ENCODE results near the gene SLC66A1.

Gene SLC66A1

DNA sequence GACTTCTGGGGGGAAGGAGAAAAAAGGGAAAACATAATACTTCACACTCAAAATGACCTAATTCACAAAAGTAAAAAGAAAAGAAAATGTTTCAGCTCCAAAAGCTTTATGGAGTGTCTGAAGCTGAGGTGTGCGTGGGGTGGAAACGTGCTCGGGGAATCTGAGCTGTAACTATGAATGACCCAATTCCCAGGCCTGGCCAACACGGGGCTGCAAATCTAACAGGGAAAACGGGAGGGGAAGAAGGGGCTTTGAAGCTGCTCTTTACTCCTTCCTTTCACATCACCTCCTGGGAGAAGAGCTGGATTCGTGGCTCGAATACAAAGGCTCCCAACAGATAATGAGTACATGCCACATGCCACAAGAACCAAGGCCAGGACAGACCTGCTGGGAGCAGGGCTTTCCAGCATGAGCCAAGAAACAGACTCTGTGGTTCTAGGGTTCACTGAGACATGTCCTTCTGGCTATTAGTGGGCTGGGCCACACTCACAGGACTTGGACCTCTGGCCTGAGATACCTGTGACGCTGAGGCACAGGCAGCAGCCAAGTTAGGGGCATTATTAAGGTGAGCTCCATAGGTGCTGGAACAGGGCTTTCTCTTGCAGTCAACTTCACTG, 51.5 kb downstream of the SLC66A1 start:
- no peak for DNase-seq (ENCODE audit: low spot score)

DNA sequence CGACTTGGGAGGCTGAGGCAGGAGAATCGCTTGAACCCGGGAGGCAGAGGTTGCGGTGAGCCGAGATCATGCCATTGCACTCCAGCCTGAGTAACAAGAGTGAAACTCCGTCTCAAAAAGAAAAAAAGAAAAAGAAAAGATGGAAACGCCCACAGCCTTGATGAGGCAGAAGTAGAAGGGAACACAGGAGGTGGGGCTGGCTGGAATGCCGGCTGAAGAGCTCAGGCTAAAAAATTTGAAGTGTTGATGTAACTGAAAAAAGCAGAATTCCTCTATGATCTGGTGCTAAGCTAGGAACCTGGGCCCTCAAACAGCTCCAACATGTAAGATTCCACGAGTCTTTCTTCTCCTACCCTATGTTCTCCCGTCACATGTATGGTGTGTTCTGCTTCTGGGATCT, 53.6 kb downstream of the SLC66A1 start:
- no peak for DNase-seq (ENCODE audit: low spot score)

DNA sequence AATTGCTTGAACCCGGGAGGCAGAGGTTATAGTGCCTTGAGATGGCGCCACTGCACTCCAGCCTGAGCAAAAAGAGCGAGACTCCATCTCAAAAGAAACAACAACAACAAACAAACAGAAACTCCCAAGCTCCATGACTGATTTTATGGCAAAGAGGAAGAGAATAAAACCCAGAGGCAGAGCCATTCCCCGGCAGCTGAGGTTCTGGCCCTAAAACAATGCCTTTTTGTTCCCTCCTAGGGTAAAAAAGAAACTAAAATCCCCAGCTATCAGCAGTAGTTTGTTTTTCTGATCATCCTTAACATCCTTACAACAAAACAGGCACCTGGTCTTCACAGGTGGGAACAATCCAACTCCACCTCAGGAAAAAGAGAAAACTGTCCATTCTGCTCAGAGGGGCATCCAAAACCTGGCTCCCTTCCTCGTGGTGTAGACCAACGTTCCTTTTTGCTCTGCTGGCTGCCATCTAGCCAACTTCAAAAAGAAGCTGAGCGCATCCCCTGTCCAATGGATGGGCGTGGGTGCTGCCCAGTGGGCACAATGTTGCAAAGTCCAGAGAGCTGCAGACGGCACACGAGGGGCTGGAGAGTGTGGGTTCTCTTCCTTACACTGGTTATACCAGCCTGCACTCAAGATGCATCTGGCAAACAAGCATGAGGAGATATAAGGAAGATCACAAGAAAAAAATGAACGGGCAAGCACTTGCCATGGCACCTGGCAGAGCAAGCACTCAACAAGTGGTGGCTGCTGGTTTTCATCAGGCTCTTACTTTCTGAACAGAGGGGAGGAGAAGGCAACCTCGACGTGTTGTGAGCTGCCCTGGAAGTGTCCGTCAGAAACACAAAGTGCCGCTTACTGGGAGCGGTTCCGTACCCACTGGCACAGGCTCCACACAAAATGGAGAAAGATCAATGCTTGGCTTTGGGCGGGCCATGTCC, 54.7 kb downstream of the SLC66A1 start:
- no peak for DNase-seq (ENCODE audit: low spot score)

DNA sequence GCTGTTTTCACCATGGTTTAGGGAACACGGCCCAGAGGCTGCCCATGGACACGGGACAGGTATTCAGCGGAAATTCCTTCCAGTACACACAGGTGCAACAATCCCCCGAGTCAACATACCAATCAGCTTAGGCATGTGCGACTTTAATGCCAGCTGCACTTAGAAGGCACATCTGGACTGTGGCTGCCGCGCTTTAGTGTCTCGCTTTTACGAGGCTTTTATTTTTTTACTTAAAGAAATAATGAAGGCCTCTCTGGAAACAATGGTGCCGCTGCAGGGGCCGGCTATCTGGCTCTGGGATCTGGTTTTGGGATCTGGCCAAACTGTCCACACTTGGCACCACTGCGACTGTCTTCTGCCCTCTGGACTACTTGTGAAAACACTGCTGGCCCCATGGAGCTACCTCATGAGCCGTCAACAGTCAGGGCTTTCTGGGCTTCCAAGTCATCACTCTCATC, 55.5 kb downstream of the SLC66A1 start:
- DNase-seq (ENCODE audit: low spot score): no peak

DNA sequence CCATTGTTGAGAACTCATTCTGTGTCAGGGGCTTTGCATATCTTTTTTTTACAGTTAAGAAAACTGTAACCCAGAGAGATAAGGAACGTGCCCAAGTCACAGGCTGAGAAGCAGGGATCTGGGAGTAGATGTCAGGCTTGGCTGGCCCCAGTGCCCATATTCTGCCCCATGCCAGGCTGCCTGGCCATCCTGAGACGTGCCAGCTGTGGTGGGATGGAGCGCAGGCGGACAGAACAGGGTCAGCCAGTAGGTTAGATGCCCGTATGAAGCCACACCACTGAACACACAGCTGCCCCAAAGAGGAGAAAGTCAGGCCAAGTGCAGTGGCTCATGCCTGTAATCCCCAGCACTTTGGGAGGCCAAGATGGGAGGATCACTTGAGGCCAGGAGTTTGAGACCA, 55.9 kb downstream of the SLC66A1 start:
- no peak for DNase-seq (ENCODE audit: low spot score)

DNA sequence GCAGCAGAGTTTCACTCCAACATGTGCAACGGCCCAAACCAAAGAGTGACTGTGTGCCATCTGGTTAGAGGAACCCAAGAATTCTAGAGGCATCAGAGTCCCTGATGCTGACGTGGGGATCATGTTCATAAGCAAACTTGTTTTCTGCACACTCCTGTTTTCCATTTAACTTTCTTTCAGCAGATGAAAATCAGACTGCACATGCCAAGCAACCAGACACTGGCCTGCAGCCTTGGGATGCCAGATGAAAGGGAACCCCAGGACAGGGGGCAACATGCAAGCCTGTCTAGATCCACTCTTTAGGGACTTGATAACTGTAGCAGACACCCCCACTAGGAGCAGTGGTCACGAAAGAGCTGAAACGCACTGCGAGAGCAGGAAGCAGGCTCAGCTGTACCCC, 56.8 kb downstream of the SLC66A1 start:
- DNase-seq (ENCODE audit: low spot score): no peak

DNA sequence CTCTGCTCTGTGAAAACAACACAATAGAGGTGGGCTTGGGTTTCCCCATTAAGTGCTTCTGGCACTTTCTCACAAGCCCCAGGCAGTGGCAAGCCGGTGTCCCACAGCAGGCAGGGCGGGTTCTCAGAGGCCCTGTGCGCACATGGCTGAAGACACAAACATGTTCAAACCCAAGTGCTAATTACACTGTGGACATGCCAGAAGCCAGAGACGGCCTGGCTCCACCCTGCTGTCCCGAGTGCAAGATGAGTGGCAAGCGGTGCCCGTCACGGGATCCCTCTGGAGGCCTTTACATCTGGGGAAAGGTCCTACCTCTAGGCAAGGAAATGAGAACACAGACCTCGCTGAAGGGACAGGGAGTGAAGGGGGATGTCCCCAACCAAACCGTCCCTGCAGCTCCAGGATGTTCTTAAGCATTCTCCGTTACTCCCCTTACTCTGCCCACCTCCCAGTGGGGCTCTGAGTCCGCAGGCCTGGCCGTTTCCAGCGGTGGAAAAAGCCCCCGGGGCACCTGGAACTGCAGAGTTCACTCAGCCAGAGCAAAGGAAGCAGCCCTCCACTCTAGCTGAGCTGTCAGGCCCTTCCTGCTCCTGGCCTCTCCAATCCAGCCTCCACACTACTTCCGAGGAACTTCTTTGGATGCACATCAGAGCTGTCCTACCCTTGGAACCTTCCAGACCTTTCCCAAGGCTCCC, 57.4 kb downstream of the SLC66A1 start:
- no peak for DNase-seq (ENCODE audit: low spot score)

DNA sequence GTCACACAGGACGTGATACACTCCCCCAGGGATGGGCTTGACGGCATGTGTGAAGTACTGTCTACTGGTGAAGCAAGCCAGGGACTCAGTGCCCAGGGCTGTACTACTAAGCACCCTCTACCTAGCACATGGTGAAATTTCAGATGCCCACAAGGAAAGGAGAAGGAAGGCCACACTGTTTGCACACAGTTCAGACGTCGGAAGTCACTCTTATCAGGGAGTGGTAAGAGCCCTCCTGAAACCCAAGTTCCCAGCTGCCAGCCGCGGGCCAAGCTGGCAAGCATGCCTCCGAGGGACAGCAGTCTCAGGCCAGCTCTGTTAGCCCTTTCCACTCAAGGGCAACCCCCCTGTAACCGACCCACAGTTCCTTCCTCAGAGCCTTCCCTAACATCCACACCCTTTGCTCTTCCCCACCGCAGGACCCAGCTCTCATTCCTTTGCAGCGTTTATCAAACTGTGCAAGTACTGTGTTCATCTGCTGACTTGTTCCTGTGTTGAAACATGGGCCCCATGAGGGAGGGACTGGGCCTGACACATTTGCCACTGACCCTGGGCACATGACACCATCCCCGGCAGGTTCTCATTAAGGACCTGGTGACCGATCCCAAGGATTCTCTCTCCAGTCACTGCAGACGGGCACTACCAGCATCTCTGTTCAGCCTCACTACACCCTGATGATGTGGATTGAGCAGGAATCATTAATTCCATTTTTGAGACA, 58.5 kb downstream of the SLC66A1 start:
- DNase-seq (ENCODE audit: low spot score): no peak

DNA sequence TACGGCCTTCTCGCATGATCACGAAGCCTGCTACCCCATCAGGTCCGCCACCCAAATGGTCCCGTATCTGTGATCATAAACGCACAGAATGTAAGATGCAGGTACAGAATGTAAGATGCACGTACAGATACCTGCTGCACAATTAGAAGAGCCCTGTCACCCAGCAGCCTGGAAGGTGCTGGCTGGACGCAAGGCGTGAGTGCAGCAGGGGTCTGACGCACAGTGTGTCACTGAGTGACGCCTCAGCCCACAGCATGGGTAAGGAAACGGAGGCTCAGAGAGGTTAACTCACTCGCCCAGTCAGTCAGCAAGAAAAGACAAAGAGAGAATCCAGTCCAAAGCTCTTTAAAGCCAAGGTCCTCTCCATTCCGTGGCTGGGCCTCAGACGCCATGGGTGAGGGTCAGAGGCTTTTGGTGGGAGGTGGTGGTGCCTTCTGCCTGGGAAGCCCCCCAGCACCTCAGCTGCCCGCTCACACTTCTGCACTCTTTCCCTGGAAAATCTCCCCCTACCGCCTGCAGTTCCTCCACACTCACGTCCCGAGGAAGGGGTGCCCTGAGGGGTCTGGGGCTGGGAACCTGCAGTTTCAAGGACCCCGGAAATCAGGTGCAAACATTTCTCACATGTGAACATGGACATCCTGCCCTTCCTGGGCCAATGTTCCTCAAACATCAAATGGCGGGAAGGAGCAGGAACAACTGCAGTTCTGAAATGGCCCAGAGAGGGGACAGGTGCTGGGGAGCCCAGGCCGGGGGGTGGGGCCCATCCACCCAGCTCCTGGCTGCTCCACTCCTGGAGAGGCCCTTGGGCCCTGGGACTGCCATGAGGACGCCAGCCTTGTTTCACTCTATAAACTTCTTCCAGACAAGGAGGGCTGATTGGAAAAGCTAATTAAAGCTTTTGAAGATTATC, 59.4 kb downstream of the SLC66A1 start:
- no peak for DNase-seq (ENCODE audit: low spot score)

DNA sequence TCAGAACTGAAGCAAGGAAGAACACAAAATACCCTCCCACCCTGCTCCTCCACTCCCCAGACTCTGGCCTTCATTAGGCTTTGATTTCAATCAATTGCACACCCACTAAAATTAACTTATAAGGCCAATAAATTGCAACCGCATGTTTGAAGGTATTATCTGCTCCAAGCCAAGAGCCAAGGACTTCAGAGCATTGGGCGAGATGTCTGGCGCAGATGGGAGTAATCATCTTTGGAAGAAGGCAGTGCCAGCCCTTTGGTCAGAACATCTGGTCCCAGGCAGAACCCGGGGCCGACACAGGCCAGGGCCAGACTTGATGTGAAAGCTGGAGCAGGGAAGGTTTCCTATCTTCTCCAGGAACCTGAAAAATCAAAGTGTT, 60.0 kb downstream of the SLC66A1 start:
- no peak for DNase-seq (ENCODE audit: low spot score)

DNA sequence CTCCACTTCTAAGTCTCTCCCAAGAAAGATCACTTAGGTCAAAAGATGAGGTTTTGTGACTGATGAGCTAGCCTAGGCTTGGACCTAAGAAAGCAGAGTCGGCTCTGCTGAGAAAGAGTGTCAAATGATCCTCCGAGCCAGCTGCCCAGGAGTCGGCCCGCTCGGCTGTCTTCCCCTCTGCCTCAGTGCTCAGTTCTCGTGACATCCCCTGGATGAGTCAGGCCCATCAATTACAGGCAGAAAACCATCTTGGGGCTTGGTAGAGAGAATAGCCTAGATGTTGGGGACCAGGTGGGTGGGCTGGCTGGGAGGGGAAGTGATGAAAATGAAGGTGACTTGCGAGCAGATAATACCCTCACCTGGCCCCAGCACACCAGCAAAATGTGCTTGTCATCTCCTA, 60.5 kb downstream of the SLC66A1 start:
- no peak for DNase-seq (ENCODE audit: low spot score)

DNA sequence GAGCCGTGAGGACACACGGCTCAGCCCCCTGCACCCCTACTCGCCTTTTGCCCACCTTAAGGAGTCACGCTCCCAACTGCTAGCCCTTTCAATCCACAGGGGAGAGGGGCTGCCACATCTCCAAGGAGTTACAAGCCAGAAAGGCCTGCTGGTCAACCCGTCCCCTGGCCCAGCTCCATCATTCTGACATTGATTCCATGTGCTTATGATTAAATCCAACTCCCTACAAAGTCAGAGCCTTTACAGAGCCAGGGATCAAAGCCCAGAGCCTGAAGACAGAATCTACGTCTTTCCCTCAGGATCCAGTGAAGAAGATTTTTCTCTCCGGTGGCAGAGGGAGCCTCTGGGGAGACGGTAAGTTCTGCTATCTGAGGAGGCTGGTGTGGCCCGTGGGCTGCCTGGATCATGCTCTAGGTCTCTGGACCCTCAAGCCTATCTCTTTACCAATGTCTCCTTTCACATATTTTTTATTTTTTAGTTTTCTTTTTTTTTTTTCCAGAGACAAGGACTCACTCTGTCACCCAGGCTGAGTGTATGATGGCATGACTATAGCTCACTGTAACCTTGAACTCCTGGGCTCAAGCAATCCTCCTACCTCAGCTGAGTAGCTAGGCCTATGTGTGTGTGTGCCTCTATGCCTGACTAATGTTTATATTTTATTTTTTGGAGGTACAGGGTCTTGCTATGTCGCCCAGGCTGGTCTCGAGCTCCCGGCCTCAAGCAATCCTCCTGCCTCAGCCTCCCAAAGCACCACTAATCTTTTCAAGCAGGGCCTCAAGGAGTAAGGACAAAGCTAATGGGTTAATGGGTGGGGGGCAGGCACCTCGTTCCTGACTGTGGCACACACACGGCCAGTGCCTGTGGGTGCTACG, 61.3 kb downstream of the SLC66A1 start:
- no peak for DNase-seq (ENCODE audit: low spot score)

DNA sequence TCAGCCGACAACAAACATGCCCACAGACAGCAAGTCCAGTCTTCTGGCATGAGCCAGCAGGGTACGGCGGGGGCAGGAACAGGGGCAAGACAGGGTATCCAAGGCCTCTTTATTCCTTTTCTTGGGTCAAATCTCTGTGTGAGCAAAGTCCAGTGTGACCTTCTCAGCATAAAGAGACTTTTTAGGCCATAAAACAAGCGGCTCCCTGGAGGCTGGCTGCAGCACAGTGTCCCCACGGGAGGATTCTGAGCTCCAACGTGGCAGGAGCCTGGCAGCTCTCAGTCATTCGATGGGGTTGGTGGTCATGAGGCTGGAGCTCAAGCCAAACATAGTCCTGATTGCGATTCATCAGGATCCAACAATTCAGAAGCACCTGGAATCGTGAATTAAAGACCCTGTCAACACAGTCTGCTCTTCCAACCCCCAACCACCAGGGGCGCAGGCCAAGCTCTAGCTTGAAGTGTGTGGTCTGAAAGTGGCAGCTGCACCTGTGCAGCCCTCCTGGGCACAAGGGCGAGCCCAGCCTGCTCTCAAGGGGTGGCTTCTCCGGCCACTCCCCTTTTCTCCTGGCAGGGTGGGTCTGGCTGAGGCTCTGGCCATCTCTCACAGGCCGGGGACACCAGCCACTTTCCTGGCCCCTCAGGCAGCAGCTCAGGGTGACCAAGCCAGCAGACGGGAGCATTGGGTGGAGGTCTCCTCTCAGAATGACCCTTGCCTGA, 62.1 kb downstream of the SLC66A1 start:
- no peak for DNase-seq (ENCODE audit: low spot score)

DNA sequence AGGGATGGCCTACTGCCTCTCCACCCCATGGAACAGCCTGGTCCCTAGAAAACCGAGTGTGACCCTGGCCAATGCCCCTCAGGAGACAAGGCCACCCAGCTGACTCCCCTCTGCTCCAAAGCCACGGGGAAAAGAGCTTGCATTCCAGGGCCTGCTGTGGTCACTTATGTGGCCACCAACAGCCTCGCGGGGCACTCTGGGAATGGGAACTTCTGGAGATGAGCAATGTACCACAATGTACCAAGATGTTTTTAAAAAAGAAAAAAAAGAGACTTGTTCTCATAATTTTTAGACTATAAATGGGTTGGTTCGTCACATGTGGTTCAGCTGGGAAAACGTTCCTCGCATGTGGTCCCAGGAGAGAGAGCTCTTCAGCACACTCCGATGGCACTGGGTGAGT, 62.8 kb downstream of the SLC66A1 start:
- no peak for DNase-seq (ENCODE audit: low spot score)

DNA sequence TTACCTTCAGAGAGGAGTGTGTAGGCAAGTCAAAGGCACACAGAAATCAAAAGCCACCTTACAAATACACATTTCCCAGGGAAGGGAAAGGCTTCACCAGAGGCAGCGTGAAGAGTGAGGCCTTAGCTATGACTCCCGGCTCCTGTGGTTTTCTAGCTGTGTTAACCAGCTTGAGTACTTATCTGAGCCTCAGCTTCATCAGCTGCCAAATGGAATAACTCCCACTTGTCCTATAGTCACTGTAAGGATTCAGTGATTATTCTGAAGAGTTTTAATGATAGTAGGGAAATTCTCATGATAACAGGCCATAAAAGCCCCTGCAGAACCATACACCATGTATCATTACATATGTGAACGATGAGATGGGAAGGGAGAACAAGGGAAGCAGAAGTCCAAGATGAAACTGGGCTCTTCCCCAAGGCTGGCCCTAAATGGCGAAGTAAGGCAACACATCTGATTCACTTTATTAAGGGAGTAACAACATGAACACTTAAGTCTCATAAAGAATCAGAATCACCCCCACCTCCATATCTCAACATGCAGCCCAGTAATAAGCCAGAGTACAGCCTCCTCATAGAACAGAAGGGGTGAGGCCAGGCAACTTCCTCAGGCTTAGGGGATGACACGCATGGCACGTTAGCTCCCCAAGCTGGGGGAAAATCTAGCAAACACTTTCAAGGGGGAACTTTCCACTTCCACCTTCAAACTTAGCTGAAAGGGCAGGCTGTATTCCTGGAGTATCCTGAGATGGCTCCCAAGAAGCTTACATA, 63.7 kb downstream of the SLC66A1 start:
- no peak for DNase-seq (ENCODE audit: low spot score)

DNA sequence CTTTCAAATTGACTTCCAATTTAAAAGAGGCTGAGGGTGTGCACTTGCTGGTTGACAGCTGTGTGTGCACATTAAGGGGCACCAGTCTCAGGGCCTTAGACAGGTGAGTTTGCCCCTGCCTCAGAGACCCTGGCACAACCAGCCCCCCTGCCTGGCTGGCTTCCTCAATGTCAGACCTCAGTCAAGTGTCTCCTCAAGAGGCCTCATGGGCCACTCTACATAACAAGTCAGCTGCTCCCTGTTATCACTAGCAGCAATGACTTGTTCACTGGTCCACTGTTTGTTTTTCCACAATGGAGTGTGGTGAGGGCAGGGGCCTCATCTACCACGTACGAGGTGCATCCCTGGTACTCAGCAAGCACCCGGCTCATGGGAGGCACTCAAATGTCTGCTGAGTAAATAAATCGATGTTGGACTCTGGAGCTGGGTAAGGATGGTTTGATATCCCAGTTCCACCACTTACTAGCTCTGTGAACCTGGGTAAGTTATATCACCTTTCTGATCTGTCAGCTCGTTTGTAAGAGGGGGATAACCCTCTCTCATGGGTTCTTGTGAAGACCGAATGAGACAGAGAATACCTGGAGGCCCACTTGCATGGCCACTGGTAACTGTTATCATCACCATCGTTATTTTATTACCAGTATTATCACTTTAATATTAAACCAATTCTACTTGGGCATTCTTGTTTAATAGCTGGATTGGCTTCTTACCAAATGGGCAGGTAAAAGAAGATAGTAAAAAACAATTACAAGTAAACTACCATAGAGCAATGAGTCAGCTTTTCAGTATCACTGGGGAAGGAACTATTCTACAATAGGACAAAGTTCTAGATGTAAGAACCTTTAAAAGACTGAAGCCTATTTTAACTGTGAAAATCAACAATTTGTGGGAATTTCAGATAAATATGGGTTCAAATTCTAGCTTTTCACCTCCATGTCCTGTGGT, 64.6 kb downstream of the SLC66A1 start:
- no peak for DNase-seq (ENCODE audit: low spot score)
